ENCODE results near the gene OR2A1. TPM values are rescaled to one million over a fixed set of nuclear protein-coding genes. Genes with fewer than 3 reads are reported as not detected.
"Not testable (repeated sequence)": the region's sequence is repeated elsewhere in the genome, so short reads cannot be mapped to it uniquely, and the experiment has no call there.

Gene OR2A1
- total RNA-seq, 1 experiment from 2014 or later, result 0.40 TPM

- H3K79me2 ChIP-seq (ENCODE audit: low read length); H3K4me1 ChIP-seq (ENCODE audit: insufficient read depth, low read length); H3K9me3 ChIP-seq (ENCODE audit: low read length); BruUV-seq (replicated peaks); H3K4me2 ChIP-seq (ENCODE audit: low read length); H2AFZ ChIP-seq (ENCODE audit: low read length); H3K27ac ChIP-seq (ENCODE audit: low read length); H3K9ac ChIP-seq (ENCODE audit: low read length); ATAC-seq; H3K36me3 ChIP-seq (ENCODE audit: low read depth, low read length); H3F3A ChIP-seq (ENCODE audit: low read length, unreplicated experiment); POLR2A ChIA-PET (ENCODE audit: unreplicated experiment); H3K4me3 ChIP-seq (ENCODE audit: low read length); intact Hi-C loops (cut with micrococcal nuclease); H3K27me3 ChIP-seq (ENCODE audit: low read length); CTCF ChIA-PET; H4K20me1 ChIP-seq (ENCODE audit: low read length); DNase-seq; H3K9me2 ChIP-seq (replicated peaks; ENCODE audit: low read length): not testable (repeated sequence)
Observed at GRCh38 chr7:144303607-144304006, 8.6 kb upstream of the OR2A1 start.

GRCh38 chr7:144305156-144305555, 7.1 kb upstream of the OR2A1 start:
- POLR2A ChIA-PET (ENCODE audit: unreplicated experiment); H3K9me3 ChIP-seq (ENCODE audit: low read length); H4K20me1 ChIP-seq (ENCODE audit: low read length): not testable (repeated sequence)

GRCh38 chr7:144309702-144310101, 2.5 kb upstream of the OR2A1 start:
- H3K79me2 ChIP-seq (ENCODE audit: low read length); DNase-seq; BruUV-seq (replicated peaks); H3K9ac ChIP-seq (ENCODE audit: low read length); POLR2A ChIA-PET (ENCODE audit: unreplicated experiment); H3K9me2 ChIP-seq (replicated peaks; ENCODE audit: low read length); H2AFZ ChIP-seq (ENCODE audit: low read length); H3K4me2 ChIP-seq (ENCODE audit: low read length); H3K36me3 ChIP-seq (ENCODE audit: low read depth, low read length); CTCF ChIA-PET; H3F3A ChIP-seq (ENCODE audit: low read length, unreplicated experiment); H3K9me3 ChIP-seq (ENCODE audit: low read length); H3K27ac ChIP-seq (ENCODE audit: low read length); H3K27me3 ChIP-seq (ENCODE audit: low read length); intact Hi-C loops (cut with micrococcal nuclease); H3K4me3 ChIP-seq (ENCODE audit: low read length); H3K4me1 ChIP-seq (ENCODE audit: insufficient read depth, low read length); H4K20me1 ChIP-seq (ENCODE audit: low read length); ATAC-seq: not testable (repeated sequence)

More at GRCh38 chr7:144305156-144305555, 7.1 kb upstream of the OR2A1 start:
- H3K4me2 ChIP-seq (ENCODE audit: low read length); DNase-seq; H3K27me3 ChIP-seq (ENCODE audit: low read length); BruUV-seq (replicated peaks); H3F3A ChIP-seq (ENCODE audit: low read length, unreplicated experiment); H3K27ac ChIP-seq (ENCODE audit: low read length); H3K4me1 ChIP-seq (ENCODE audit: insufficient read depth, low read length); H3K4me3 ChIP-seq (ENCODE audit: low read length); H2AFZ ChIP-seq (ENCODE audit: low read length); H3K9me2 ChIP-seq (replicated peaks; ENCODE audit: low read length); H3K9ac ChIP-seq (ENCODE audit: low read length); H3K79me2 ChIP-seq (ENCODE audit: low read length); intact Hi-C loops (cut with micrococcal nuclease); H3K36me3 ChIP-seq (ENCODE audit: low read depth, low read length); CTCF ChIA-PET; ATAC-seq: not testable (repeated sequence)

GRCh38 chr7:144311218-144311617, 1.0 kb upstream of the OR2A1 start:
- H2AFZ ChIP-seq (ENCODE audit: low read length); BruUV-seq (replicated peaks); H3K9me3 ChIP-seq (ENCODE audit: low read length); H3K4me1 ChIP-seq (ENCODE audit: insufficient read depth, low read length); POLR2A ChIA-PET (ENCODE audit: unreplicated experiment); H3K36me3 ChIP-seq (ENCODE audit: low read depth, low read length); H3K4me3 ChIP-seq (ENCODE audit: low read length); H3K4me2 ChIP-seq (ENCODE audit: low read length); DNase-seq; H4K20me1 ChIP-seq (ENCODE audit: low read length); ATAC-seq; H3K27ac ChIP-seq (ENCODE audit: low read length); H3K9me2 ChIP-seq (replicated peaks; ENCODE audit: low read length); H3K9ac ChIP-seq (ENCODE audit: low read length); intact Hi-C loops (cut with micrococcal nuclease); H3K79me2 ChIP-seq (ENCODE audit: low read length); H3F3A ChIP-seq (ENCODE audit: low read length, unreplicated experiment); H3K27me3 ChIP-seq (ENCODE audit: low read length); CTCF ChIA-PET: not testable (repeated sequence)

- H3F3A ChIP-seq (ENCODE audit: low read length, unreplicated experiment); H3K9me3 ChIP-seq (ENCODE audit: low read length); H3K27ac ChIP-seq (ENCODE audit: low read length); H3K4me1 ChIP-seq (ENCODE audit: insufficient read depth, low read length); H3K4me2 ChIP-seq (ENCODE audit: low read length); H4K20me1 ChIP-seq (ENCODE audit: low read length); H3K9ac ChIP-seq (ENCODE audit: low read length); DNase-seq; H3K36me3 ChIP-seq (ENCODE audit: low read depth, low read length); H3K79me2 ChIP-seq (ENCODE audit: low read length); H3K4me3 ChIP-seq (ENCODE audit: low read length); intact Hi-C loops (cut with micrococcal nuclease); BruUV-seq (replicated peaks); H3K27me3 ChIP-seq (ENCODE audit: low read length); ATAC-seq; POLR2A ChIA-PET (ENCODE audit: unreplicated experiment); CTCF ChIA-PET; H2AFZ ChIP-seq (ENCODE audit: low read length); H3K9me2 ChIP-seq (replicated peaks; ENCODE audit: low read length): not testable (repeated sequence)
Observed at GRCh38 chr7:144317537-144317936, 5.3 kb downstream of the OR2A1 start.

- H4K20me1 ChIP-seq (ENCODE audit: low read length); H3K79me2 ChIP-seq (ENCODE audit: low read length); H3K27ac ChIP-seq (ENCODE audit: low read length); H3K27me3 ChIP-seq (ENCODE audit: low read length); BruUV-seq (replicated peaks); H3K36me3 ChIP-seq (ENCODE audit: low read depth, low read length); intact Hi-C loops (cut with micrococcal nuclease); H3K4me3 ChIP-seq (ENCODE audit: low read length); H3K9me3 ChIP-seq (ENCODE audit: low read length); H3K4me1 ChIP-seq (ENCODE audit: insufficient read depth, low read length); H2AFZ ChIP-seq (ENCODE audit: low read length); POLR2A ChIA-PET (ENCODE audit: unreplicated experiment); H3K4me2 ChIP-seq (ENCODE audit: low read length); DNase-seq; H3F3A ChIP-seq (ENCODE audit: low read length, unreplicated experiment); ATAC-seq; H3K9ac ChIP-seq (ENCODE audit: low read length); H3K9me2 ChIP-seq (replicated peaks; ENCODE audit: low read length); CTCF ChIA-PET: not testable (repeated sequence)
Observed at GRCh38 chr7:144319547-144319946, 7.3 kb downstream of the OR2A1 start.

GRCh38 chr7:144321677-144322206, 9.5 kb downstream of the OR2A1 start:
- H3K27ac ChIP-seq (ENCODE audit: low read length); DNase-seq; H3K9ac ChIP-seq (ENCODE audit: low read length); CTCF ChIA-PET; H3F3A ChIP-seq (ENCODE audit: low read length, unreplicated experiment); BruUV-seq (replicated peaks); POLR2A ChIA-PET (ENCODE audit: unreplicated experiment); H3K79me2 ChIP-seq (ENCODE audit: low read length); H3K4me2 ChIP-seq (ENCODE audit: low read length); H3K9me3 ChIP-seq (ENCODE audit: low read length); H3K27me3 ChIP-seq (ENCODE audit: low read length); H3K4me1 ChIP-seq (ENCODE audit: insufficient read depth, low read length); H2AFZ ChIP-seq (ENCODE audit: low read length); intact Hi-C loops (cut with micrococcal nuclease); H3K36me3 ChIP-seq (ENCODE audit: low read depth, low read length); H3K9me2 ChIP-seq (replicated peaks; ENCODE audit: low read length); H4K20me1 ChIP-seq (ENCODE audit: low read length); ATAC-seq; H3K4me3 ChIP-seq (ENCODE audit: low read length): not testable (repeated sequence)

All from PC-3 (cell line).